ENCODE results near the gene CIDEA.
"Not testable (repeated sequence)": the region's sequence is repeated elsewhere in the genome, so short reads cannot be mapped to it uniquely, and the experiment has no call there.

DNA sequence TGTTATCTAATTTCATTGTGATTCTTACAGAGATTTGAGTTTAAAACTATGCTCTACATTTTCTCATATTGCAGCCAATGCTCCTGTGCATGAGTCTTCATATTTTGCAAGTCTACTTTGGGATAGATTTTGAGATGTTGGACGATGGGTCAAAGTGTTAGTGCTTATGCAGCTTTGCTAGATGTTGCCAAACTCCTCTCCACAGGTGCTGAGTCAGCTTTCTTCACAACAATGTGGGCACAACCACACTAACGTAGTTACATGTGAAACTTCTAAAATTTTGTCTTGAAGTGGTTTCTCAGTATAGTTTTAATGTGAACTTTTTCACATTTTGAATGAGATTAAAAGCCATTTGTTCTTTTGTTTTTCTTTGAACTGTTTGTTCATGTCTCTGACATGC lies 32.1 kb upstream of the CIDEA start:
- TF ChIP-seq, protein P1, sequence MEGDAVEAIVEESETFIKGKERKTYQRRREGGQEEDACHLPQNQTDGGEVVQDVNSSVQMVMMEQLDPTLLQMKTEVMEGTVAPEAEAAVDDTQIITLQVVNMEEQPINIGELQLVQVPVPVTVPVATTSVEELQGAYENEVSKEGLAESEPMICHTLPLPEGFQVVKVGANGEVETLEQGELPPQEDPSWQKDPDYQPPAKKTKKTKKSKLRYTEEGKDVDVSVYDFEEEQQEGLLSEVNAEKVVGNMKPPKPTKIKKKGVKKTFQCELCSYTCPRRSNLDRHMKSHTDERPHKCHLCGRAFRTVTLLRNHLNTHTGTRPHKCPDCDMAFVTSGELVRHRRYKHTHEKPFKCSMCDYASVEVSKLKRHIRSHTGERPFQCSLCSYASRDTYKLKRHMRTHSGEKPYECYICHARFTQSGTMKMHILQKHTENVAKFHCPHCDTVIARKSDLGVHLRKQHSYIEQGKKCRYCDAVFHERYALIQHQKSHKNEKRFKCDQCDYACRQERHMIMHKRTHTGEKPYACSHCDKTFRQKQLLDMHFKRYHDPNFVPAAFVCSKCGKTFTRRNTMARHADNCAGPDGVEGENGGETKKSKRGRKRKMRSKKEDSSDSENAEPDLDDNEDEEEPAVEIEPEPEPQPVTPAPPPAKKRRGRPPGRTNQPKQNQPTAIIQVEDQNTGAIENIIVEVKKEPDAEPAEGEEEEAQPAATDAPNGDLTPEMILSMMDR (IDR thresholded peaks at IDR 0.05): not testable (repeated sequence)
- not testable (repeated sequence) for TF ChIP-seq POLR2A (IDR thresholded peaks at IDR 0.05)

All from body of pancreas (tissue), 4 donors.